Brain pericyte (primary cell): Measurements from ENCODE around the gene CFAP54.
A peak's percentile ranks its signal among the peaks of the same experiment; 100 is the strongest.

Experiments used
- DNase-seq: peaks from one replicate; pipeline ENCODE4 v3.0.0-alpha.2; 2012; ENCODE audit warnings: low read depth, low spot score

Gene CFAP54

GRCh38 chr12:96886998-96887677 is 397.8 kb downstream of the CFAP54 start:
- DNase-seq, result no peak

- DNase-seq, result no peak
Measured at GRCh38 chr12:96889273-96889933, 400.0 kb downstream of the CFAP54 start.

- DNase-seq, result no peak
Measured at GRCh38 chr12:96890331-96890730, 401.0 kb downstream of the CFAP54 start.

- DNase-seq, result no peak
Measured at GRCh38 chr12:96892104-96892503, 402.7 kb downstream of the CFAP54 start.

GRCh38 chr12:96897421-96897820 is 408.0 kb downstream of the CFAP54 start:
- DNase-seq, result no peak

- no peak for DNase-seq
Measured at GRCh38 chr12:96901175-96901574, 411.8 kb downstream of the CFAP54 start.

GRCh38 chr12:96902076-96902475 is 412.7 kb downstream of the CFAP54 start:
- DNase-seq, result no peak

- DNase-seq, result peak; percentile 20
Measured at GRCh38 chr12:96906498-96906848, 417.1 kb downstream of the CFAP54 start.

GRCh38 chr12:96906849-96907670 is 417.7 kb downstream of the CFAP54 start, which contains the start of gene NEDD1:
NEDD1 (plus strand) TSS chr12:96907257; CDS start chr12:96909760, 2,503 bp downstream.
- peak; percentile 34 for DNase-seq

- peak; percentile 13 for DNase-seq
Measured at GRCh38 chr12:96907671-96908422, 418.5 kb downstream of the CFAP54 start.

GRCh38 chr12:96908423-96908675 is 419.0 kb downstream of the CFAP54 start:
- no peak for DNase-seq

- no peak for DNase-seq
Measured at GRCh38 chr12:96912261-96912660, 422.9 kb downstream of the CFAP54 start.

GRCh38 chr12:96912943-96913342 is 423.6 kb downstream of the CFAP54 start:
- DNase-seq, result no peak

GRCh38 chr12:96919510-96920210 is 430.3 kb downstream of the CFAP54 start:
- no peak for DNase-seq
